ENCODE measurements around the gene RPL36. TPM values are rescaled to one million over a fixed set of nuclear protein-coding genes. Genes with fewer than 3 reads are reported as not detected.
"Not testable (repeated sequence)": the region's sequence is repeated elsewhere in the genome, so short reads cannot be mapped to it uniquely, and the experiment has no call there.

The RPL36 gene
- total RNA-seq, 1 donor from 2014 or later: 1,018 TPM

DNA sequence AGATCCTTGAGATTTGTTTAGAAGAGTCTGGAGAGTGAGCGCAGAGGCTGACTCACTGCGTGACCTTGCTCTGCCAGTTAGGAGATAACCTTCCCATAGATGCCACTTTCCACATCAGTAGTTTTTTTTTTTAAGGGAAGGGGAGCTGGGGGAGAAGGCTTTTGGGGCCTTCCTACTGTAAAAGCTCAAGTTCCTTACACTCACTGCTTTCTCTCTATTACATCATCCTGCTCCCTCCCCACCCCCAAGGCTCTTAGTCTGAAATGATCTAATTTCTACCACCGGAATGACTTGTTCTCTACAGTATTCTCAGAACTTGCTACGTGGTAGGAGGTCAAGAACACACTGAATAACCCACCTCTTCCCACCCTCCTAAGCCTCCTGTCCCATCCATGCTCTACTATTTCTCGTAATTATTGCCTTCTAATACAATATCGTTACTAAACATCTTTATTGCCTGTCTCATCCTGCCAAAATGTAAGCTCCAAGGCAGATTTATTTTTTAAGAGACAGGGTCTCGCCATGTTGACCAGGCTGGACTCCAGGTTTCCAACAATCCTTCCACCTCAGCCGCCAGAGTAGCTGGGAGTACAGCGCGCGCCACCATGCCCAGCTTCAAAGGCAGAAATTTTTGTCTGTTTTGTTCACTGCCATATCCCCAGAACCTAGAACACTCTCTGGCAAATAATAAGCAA lies 28.6 kb downstream of the RPL36 start:
- Histone ChIP-seq H3K36me3 (ENCODE audit: control insufficient read depth, insufficient read depth, low read length) (peaks cover 7% of the 10 kb centered on the region), H3K4me3 (ENCODE audit: low read depth, low read length) (peak overlapping the region; percentile 89), H3K27me3 (ENCODE audit: control insufficient read depth, insufficient read depth, low read length) (no peaks in the 10 kb centered on the region)
- peak; percentile 78 for DNase-seq (ENCODE audit: low read depth)
- no peak for FAIRE-seq
- TF ChIP-seq, protein P1, sequence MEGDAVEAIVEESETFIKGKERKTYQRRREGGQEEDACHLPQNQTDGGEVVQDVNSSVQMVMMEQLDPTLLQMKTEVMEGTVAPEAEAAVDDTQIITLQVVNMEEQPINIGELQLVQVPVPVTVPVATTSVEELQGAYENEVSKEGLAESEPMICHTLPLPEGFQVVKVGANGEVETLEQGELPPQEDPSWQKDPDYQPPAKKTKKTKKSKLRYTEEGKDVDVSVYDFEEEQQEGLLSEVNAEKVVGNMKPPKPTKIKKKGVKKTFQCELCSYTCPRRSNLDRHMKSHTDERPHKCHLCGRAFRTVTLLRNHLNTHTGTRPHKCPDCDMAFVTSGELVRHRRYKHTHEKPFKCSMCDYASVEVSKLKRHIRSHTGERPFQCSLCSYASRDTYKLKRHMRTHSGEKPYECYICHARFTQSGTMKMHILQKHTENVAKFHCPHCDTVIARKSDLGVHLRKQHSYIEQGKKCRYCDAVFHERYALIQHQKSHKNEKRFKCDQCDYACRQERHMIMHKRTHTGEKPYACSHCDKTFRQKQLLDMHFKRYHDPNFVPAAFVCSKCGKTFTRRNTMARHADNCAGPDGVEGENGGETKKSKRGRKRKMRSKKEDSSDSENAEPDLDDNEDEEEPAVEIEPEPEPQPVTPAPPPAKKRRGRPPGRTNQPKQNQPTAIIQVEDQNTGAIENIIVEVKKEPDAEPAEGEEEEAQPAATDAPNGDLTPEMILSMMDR (IDR thresholded peaks at IDR 0.05; ENCODE audit: insufficient read depth, low read length, severe bottlenecking): no peak

DNA sequence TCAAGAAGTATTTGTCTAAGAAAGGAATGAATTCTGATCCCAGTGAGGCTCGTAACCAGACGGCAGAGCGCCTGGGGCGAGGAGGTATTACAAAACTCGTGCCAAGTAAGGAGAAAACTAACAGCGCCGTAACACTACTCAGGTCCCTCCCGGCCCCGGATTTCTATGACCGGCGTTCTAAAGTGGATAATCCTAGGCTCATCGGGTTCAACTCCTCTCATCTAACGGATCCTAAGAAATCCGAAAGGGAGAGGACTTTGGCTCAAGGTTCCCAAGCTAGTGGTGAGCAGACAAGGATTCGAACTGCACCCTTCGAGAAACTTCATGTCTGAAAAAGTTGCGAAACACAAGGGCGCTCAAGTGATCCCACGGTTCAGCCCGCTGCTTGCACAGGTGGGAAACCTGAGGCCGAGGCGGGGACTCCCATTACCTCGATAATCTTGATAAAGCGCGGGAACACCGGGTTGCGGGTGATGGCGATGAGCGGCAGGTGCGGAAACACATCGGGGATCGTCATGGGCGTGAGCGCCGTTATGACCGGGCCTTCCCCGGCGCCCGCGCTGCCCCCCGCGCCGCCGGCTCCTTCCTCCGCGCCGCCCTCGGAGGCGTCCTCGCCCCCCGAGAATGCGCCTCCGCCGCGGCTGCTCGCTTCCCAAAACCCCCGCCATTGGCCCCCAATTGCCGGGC lies 29.3 kb downstream of the RPL36 start:
- DNase-seq (ENCODE audit: low read depth) (peak; percentile 37), FAIRE-seq (no peak)
- Histone ChIP-seq H3K4me3 (ENCODE audit: low read depth, low read length) (peak overlapping the region; percentile 89), H3K27me3 (ENCODE audit: control insufficient read depth, insufficient read depth, low read length) (no peaks in the 10 kb centered on the region), H3K36me3 (ENCODE audit: control insufficient read depth, insufficient read depth, low read length) (peaks cover 3% of the 10 kb centered on the region)
- TF ChIP-seq, protein P1 (IDR thresholded peaks at IDR 0.05; ENCODE audit: insufficient read depth, low read length, severe bottlenecking): no peak

DNA sequence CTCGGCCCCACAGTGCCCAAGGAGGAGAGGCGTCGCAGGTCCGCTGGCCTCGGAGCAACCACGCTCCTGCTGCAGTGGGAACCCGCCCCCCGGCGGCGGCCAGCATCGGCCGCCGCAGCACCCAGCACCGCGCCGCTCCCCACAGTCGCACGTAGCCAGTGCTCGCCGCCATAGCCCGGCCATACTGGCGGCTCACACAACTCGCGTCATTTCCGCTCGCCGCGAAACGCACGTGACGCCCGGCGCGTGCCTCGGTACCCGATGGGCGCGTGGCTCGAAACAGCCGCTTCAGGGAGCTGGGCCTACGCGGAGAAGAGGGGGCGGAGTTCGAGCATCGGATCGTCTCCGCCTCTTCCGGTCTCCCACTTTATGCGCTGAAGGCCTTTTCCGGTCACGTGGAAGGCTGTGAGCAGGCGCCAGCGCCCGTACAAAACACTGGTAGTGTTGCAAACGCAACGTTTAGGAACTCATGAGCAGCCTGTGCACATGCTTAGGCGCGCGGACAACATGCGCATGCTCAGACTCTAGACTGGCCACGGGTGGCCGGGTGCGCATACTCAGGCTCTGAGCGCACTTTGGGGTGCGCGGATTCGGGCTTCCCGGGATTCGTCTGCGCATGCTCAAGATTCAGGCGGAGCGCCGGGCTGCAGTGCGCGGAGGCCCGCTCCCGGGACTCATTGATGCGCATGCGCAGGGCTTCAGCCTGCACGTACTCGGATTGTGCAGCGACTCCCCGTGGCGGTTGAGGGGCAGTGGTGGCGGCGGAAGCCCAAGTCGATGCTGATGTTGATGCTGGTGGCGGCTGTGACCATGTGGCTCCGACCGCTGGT lies 30.1 kb downstream of the RPL36 start, which contains the start of the genes CATSPERD and LONP1:
Gene CATSPERD (plus strand): TSS at position 677 of the 830 bp plus-strand sequence. CDS start 101 bp downstream, at position 778.
Gene LONP1 (minus strand): TSS at position 186 of the 830 bp plus-strand sequence. CDS start 14 bp downstream, at position 172.
- DNase-seq (ENCODE audit: low read depth) (peak; percentile 96), FAIRE-seq (no peak)
- TF ChIP-seq, protein P1 (IDR thresholded peaks at IDR 0.05; ENCODE audit: insufficient read depth, low read length, severe bottlenecking): peak; percentile 99
- peaks cover 3% of the 10 kb centered on the region for H3K36me3 ChIP-seq (ENCODE audit: control insufficient read depth, insufficient read depth, low read length)
- H3K4me3 ChIP-seq (ENCODE audit: low read depth, low read length): peak within 1 kb of the TSS; percentile 89
- no peaks in the 10 kb centered on the region for H3K27me3 ChIP-seq (ENCODE audit: control insufficient read depth, insufficient read depth, low read length)

DNA sequence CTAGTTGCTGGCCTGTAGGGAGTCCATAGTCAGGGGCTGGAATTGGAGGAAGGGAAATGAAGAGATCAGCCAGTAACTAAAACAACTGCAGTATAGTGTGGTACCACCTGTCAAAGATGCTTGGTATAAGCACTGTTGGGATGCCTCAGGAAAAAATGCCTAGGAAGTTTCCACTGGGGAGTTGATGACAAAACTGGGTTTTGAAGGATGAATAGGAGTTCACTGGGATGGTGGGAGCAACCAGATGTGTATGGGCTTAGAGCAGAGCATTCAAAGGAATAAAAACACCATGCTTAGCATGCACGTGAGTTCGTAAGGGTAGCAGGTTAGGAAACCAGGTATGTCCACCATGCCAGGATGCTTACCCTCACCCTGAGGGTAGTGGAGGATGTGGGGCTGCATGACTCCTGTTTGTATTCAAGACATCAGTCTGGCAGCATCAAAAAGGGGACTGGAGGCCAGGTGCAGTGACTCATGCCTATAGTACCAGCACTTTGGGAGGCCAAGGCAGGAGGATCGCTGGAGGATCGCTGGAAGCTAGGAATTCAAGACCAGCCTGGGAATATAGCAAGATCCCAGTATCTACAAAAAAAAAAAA lies 37.5 kb downstream of the RPL36 start:
- TF ChIP-seq, protein P1 (IDR thresholded peaks at IDR 0.05; ENCODE audit: insufficient read depth, low read length, severe bottlenecking): no peak
- Histone ChIP-seq H3K4me3 (ENCODE audit: low read depth, low read length) (no peak overlapping the region), H3K27me3 (ENCODE audit: control insufficient read depth, insufficient read depth, low read length) (no peaks in the 10 kb centered on the region), H3K36me3 (ENCODE audit: control insufficient read depth, insufficient read depth, low read length) (no peaks in the 10 kb centered on the region)
- DNase-seq (ENCODE audit: low read depth): no peak
- FAIRE-seq: no peak

DNA sequence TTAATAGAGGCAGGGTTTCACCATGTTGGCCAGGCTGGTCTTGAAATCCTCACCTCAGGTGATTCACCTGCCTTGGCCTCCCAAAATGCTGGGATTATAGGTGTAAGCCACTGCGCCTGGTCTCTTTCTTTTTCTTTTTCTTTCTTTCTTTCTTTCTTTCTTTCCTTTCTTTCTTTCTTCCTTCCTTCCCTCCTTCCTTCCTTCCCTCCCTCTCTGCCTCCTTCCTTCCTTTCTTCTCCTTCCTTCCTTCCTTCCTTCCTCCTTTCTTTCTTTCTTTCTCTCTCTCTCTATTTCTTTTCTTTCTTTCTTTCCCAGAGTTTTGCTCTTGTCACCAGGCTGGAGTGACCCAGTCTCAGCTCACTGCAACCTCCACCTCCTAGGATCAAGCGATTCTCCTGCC lies 43.1 kb downstream of the RPL36 start:
- not testable (repeated sequence) for DNase-seq (ENCODE audit: low read depth); H3K27me3 ChIP-seq (ENCODE audit: control insufficient read depth, insufficient read depth, low read length); H3K36me3 ChIP-seq (ENCODE audit: control insufficient read depth, insufficient read depth, low read length); H3K4me3 ChIP-seq (ENCODE audit: low read depth, low read length); FAIRE-seq

All from bronchial epithelial cell (primary cell).